Right kidney (tissue), 9 donors: ENCODE data around the gene ARPC4.

Source experiments
- DNase-seq: peaks from one replicate; pipeline ENCODE4 v3.0.0-alpha.2; 2016
- long read RNA-seq, 8 donors: transcript quantifications; one replicate each; lab custom pipeline, GENCODE V29; 2026

Gene ARPC4
- long read RNA-seq, donor 1, transcript ARPC4-201 (6 exons, 2,582 nt): major isoform, 64 of 198 reads
- long read RNA-seq, donor 1, partial matches to known transcripts: 125 of 198 reads
- long read RNA-seq, donor 1, other reads (novel, unspliced or antisense): 0 of 198 reads
- long read RNA-seq, donor 2, transcript ARPC4-201 (6 exons, 2,582 nt): major isoform, 37 of 49 reads
- long read RNA-seq, donor 2, partial matches to known transcripts: 9 of 49 reads
- long read RNA-seq, donor 2, other reads (novel, unspliced or antisense): 0 of 49 reads
- long read RNA-seq, donor 3, transcript ARPC4-201 (6 exons, 2,582 nt): major isoform, 34 of 101 reads
- long read RNA-seq, donor 3, partial matches to known transcripts: 62 of 101 reads
- long read RNA-seq, donor 3, other reads (novel, unspliced or antisense): 0 of 101 reads
- long read RNA-seq, donor 4, transcript ARPC4-201 (6 exons, 2,582 nt): major isoform, 33 of 146 reads
- long read RNA-seq, donor 4, partial matches to known transcripts: 107 of 146 reads
- long read RNA-seq, donor 4, other reads (novel, unspliced or antisense): 0 of 146 reads
- long read RNA-seq, donor 5, transcript ARPC4-201 (6 exons, 2,582 nt): major isoform, 45 of 62 reads
- long read RNA-seq, donor 5, partial matches to known transcripts: 13 of 62 reads
- long read RNA-seq, donor 5, other reads (novel, unspliced or antisense): 0 of 62 reads
- long read RNA-seq, donor 6, transcript ARPC4-201 (6 exons, 2,582 nt): major isoform, 42 of 58 reads
- long read RNA-seq, donor 6, partial matches to known transcripts: 14 of 58 reads
- long read RNA-seq, donor 6, other reads (novel, unspliced or antisense): 0 of 58 reads
- long read RNA-seq, donor 7, transcript ARPC4-201 (6 exons, 2,582 nt): major isoform, 73 of 100 reads
- long read RNA-seq, donor 7, partial matches to known transcripts: 16 of 100 reads
- long read RNA-seq, donor 7, other reads (novel, unspliced or antisense): 0 of 100 reads
- long read RNA-seq, donor 8, transcript ARPC4-201 (6 exons, 2,582 nt): major isoform, 48 of 58 reads
- long read RNA-seq, donor 8, partial matches to known transcripts: 7 of 58 reads
- long read RNA-seq, donor 8, other reads (novel, unspliced or antisense): 0 of 58 reads

DNA sequence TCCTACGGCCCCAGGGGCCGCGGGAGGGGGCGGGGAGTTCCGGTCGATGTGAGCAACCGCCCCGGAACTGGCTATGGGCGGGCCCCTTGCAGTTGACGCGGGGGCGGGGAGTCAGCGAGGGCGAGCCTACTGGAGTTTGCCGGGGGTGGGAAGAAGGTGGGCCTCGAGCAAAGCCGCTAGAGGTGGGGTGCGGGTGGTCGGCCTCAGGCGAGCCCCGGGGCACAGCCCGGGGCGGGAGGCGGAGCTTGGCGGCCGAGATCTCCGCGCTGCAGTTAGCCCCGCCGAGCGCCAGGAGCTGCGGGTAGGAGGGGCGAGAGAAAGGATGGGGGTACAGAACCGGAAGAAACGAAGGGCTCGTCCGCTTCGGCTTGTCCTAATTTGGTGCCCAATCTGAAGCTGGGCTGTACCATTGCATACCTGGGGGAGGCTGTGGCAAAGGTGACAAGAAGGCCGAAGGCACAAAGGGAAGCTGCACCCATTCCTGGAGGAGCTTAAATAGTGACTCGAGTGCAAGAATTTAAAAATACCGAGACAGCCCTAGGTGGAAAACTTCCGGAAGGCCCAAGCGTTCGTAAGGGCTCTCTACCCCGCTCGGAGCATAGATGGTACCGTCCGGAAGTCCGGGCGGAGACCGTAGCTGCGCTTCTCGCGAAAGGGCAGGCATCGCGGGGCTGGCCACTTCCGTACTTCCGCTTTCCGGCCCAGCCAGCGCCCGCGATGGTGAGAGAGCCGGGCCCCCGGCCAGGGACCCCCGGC, at the start of gene ARPC4, which contains the start of gene TADA3:
ARPC4 (plus strand) TSS at position 678 of the 756 bp plus-strand sequence; CDS start at position 718, 40 bp downstream.
TADA3 (minus strand) TSS at position 69 of the 756 bp plus-strand sequence. CDS start 1,007 bp downstream, outside the sequence.
- peak; percentile 100 for DNase-seq

DNA sequence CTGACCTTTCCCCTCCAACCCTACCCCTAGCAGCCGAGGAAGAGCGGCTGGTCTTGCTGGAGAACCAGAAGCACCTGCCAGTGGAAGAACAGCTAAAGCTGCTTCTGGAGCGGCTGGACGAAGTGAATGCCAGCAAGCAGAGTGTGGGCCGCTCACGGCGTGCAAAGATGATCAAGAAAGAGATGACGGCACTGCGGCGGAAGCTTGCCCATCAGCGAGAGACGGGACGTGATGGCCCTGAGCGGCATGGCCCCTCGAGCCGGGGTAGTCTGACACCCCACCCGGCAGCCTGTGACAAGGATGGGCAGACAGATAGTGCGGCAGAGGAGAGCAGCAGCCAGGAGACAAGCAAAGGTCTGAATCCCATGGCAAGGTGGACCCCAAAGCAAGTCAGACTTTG, 49.3 kb upstream of the ARPC4 start:
- no peak for DNase-seq

DNA sequence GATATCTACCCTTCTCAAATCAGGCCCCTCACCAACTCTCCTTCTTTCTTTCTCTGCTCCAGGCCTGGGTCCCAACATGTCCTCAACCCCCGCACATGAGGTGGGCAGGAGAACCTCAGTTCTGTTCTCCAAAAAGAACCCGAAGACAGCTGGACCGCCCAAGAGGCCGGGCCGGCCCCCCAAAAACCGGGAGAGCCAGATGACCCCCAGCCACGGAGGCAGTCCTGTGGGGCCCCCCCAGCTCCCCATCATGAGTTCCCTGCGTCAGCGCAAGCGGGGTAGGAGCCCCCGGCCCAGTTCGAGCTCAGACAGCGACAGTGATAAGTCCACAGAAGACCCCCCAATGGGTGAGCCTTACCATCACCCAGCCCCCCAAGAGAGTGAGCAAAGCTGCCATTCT, 48.7 kb upstream of the ARPC4 start:
- no peak for DNase-seq

- DNase-seq: no peak
Measured at GRCh38 chr3:9745521-9745920, 47.4 kb upstream of the ARPC4 start.

GRCh38 chr3:9746330-9746729, 46.6 kb upstream of the ARPC4 start:
- no peak for DNase-seq

- DNase-seq: no peak
Measured at GRCh38 chr3:9747267-9747666, 45.6 kb upstream of the ARPC4 start.

DNA sequence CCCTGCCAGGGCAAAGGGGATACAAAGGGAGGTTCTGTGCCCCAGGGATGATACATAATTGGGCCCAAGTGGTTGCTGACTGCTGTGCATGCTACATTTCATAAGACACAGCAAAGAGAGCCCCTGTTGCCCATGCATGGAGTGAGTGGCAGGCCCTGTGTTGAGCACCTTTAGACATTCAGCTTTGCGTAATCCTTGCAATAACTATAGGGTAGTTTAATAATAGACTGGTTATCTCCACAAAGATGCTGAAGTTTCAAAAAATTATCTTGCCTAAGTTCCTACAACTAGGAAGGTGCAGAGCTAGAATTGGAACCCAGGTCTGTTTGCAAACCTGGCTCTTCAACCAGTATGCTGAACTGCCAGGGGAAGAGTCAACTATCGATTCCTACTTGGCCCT, 44.9 kb upstream of the ARPC4 start:
- no peak for DNase-seq

DNA sequence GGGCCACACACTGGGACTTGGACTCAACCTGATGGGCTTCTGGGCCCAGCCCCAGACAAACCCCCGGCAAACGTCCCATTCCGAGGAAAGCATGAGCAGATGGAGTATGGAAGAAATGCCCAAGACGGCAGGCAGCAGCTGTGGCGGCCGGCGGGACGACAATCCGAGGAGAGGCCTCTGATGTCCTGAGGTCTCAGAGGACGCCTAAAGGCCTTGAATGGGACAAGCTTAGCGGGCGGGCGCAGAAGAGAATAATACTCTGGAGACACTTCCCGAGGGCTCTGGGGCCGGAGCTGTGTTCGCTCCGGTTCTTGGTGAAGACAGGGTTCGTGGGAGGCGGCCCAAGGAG, 43.6 kb upstream of the ARPC4 start:
- DNase-seq: no peak

DNA sequence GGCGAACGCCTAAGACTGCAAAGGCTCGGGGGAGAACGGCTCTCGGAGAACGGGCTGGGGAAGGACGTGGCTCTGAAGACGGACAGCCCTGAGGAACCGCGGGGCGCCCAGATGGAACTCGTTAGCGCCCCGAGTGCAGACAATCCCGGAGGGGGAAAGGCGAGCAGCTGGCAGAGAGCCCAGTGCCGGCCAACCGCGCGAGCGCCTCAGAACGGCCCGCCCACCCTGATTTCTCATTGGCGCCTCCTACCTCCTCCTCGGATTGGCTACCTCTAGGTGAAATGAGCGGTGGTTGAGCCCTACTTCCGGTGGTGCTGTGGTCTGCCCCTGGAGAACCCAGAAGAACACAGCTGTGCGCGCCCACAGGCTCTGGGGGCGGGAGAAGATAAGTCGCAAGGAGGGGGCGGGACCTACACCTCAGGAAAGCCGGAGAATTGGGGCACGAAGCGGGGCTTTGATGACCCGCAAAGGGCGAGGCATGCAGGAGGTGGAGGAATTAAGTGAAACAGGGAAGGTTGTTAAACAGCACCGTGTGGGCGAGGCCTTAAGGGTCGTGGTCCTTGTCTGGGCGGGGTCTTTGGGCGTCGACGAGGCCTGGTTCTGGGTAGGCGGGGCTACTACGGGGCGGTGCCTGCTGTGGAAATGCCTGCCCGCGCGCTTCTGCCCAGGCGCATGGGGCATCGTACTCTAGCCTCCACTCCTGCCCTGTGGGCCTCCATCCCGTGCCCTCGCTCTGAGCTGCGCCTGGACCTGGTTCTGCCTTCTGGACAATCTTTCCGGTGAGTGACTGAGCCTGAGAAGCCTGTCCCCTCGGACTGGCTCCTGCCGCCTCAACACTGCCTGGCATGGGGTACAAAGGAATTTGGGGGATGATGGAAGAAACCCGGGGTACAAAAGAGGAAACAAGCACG, 43.0 kb upstream of the ARPC4 start, which contains the start of gene OGG1:
OGG1 (plus strand) TSS at position 308 of the 911 bp plus-strand sequence; CDS start at position 643, 335 bp downstream.
- peak; percentile 95 for DNase-seq

- DNase-seq: peak; percentile 17
Measured at GRCh38 chr3:9750556-9751411, 42.1 kb upstream of the ARPC4 start.

- DNase-seq: no peak
Measured at GRCh38 chr3:9754678-9755077, 38.2 kb upstream of the ARPC4 start.

DNA sequence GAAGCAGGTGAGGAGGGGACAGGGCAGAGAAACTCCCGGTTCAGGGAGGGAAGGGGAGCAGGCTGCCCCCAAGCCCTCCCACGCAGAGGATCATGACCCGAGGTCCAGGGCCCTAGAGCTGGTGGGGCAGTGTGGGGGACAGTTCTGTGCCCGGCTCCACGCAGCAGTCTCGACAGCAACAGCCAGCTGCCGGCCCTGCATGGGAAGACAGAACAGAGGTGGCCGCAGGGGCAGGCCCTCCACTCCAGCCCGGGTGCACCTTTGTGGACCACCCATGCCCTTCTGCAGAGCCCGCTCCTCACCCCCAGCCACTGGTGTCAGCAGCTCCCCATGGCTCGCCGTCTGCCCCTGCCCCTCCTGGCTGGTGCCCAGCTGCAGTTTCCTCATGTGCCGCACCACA, 35.5 kb upstream of the ARPC4 start:
- no peak for DNase-seq

GRCh38 chr3:9760779-9761505, 31.9 kb upstream of the ARPC4 start:
- no peak for DNase-seq

- no peak for DNase-seq
Measured at GRCh38 chr3:9761919-9762318, 31.0 kb upstream of the ARPC4 start.

- no peak for DNase-seq
Measured at GRCh38 chr3:9762871-9763270, 30.0 kb upstream of the ARPC4 start.

GRCh38 chr3:9765865-9766264, 27.0 kb upstream of the ARPC4 start:
- DNase-seq: no peak

DNA sequence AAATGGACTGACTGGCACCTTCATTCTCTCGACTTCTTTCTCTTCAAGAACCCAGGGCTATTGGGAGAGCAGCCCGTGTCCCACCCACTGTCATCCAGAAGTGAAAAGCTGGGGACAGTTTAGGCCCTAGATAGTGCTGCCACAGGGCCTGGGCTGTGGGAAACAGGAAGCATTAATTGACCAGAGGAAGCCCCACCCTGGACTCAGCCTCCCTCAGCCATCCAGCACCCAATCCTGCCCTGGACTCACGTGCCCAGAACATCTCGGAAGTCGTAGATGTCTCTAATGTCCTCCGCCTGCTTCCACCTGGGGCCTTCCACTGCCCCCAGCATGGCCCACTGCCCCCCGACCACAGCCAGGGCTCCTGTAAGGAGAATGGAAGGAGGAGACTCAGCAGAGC, 25.5 kb upstream of the ARPC4 start:
- no peak for DNase-seq

DNA sequence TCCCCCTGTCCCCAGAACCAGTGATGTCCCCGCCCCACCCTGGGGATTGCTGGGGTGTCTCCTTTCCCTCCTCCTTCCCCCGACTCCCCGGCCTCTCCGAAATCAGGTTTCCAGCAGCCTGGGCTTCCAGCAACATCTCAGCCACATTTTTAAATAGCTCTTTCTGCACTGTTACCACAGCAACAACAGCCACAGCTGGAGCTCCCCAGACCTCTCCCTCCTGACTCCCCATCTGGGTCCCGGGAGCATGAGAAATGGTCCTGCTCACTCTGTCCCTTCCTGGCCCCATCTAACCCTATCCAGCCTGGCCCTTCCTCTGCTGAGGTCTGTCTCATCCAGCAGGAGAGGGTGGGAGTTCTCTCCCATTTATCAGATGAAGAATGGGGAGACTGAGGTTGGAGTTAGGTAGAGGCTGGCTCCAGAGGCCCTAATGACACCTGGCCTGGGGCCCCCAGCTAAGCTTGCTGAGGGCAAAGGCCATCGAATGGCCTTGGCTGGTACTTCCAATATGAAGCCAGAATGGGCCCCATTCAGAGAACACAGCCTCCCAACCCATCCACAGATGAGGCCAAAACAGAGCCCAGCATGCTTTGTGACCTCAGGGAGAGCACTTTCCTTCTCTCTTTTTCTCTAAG, 24.6 kb upstream of the ARPC4 start:
- DNase-seq: no peak

DNA sequence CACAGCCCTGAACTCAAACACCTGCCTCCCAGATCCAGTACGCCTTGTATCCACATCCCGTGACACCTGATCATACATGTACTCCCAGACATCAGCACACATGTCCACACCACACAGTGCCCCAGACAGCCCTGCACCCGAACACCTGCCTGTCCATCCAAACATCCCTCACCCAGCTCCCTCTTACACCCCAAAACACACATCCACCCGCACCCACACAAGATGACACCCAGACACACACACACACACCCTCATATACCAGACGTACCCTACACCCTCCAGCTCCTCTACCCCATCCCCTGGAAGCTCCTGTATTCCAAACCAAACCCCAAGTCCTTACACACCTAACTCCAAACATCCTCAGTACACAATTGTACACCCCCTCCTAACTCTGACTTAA, 23.9 kb upstream of the ARPC4 start:
- DNase-seq: no peak
